ENCODE results near the gene SGK1. TPM values are rescaled to one million over a fixed set of nuclear protein-coding genes. Genes with fewer than 3 reads are reported as not detected.

Gene SGK1
- total and polyA plus RNA-seq, 8 donors = 26.6 to 236 (median 82.1) TPM

- peak overlapping the region; percentile 99 to 100 for H3K27ac ChIP-seq
- H3K9me3 ChIP-seq = no peaks in the 10 kb centered on the region
- peaks cover 0 to 40% of the 10 kb centered on the region in 2 donors for H3K4me1 ChIP-seq
- no peaks in the 10 kb centered on the region for H3K27me3 ChIP-seq
- H3K4me3 ChIP-seq = peak overlapping the region; percentile 17 to 76
- H3K36me3 ChIP-seq = peaks cover 0 to 5% of the 10 kb centered on the region in 2 donors
- TF ChIP-seq CTCF (IDR thresholded peaks at IDR 0.05) = peak; percentile 68 to 73
- ATAC-seq (peak; percentile 35), DNase-seq (peak; percentile 73 to 87 (median 84))
- intact Hi-C loops (cut with DNase I) = loop anchor here in 1 of 2 donors (5.0 to 10.0 kb wide), 3 partner anchors 336 to 549 kb away; no protein-coding TSS in a partner anchor
These were observed 139.5 kb downstream of the SGK1 start for GRCh38 chr6:134178161-134179044.

GRCh38 chr6:134177753-134178160 lies 140.2 kb downstream of the SGK1 start:
- DNase-seq (no peak), ATAC-seq (no peak)
- H3K4me1 ChIP-seq = peaks cover 0 to 45% of the 10 kb centered on the region in 2 donors
- H3K4me3 ChIP-seq = peak overlapping the region; percentile 17 to 76
- H3K9me3 ChIP-seq = no peaks in the 10 kb centered on the region
- H3K27me3 ChIP-seq = no peaks in the 10 kb centered on the region
- intact Hi-C loops (cut with DNase I) = loop anchor here in 1 of 2 donors (5.0 to 10.0 kb wide), 3 partner anchors 337 to 550 kb away; no protein-coding TSS in a partner anchor
- peaks cover 0 to 12% of the 10 kb centered on the region in 2 donors for H3K36me3 ChIP-seq
- no peak for TF ChIP-seq CTCF (IDR thresholded peaks at IDR 0.05)
- H3K27ac ChIP-seq = peak overlapping the region; percentile 99 to 100

GRCh38 chr6:134177236-134177635 lies 140.7 kb downstream of the SGK1 start:
- peak overlapping the region; percentile 99 to 100 for H3K27ac ChIP-seq

GRCh38 chr6:134176264-134176975 lies 141.5 kb downstream of the SGK1 start:
- Histone ChIP-seq H3K9me3 (no peaks in the 10 kb centered on the region), H3K36me3 (peaks cover 0 to 25% of the 10 kb centered on the region in 2 donors), H3K27me3 (no peaks in the 10 kb centered on the region), H3K4me1 (peaks cover 0 to 56% of the 10 kb centered on the region in 2 donors), H3K27ac (peak overlapping the region; percentile 99 to 100), H3K4me3 (peak overlapping the region; percentile 69 to 76)
- no peak for TF ChIP-seq CTCF (IDR thresholded peaks at IDR 0.05)
- DNase-seq (peak; percentile 27 to 92 (median 48)), ATAC-seq (peak; percentile 3)
- intact Hi-C loops (cut with DNase I) = loop anchor here in 1 of 2 donors (5.0 to 10.0 kb wide), 3 partner anchors 338 to 551 kb away; no protein-coding TSS in a partner anchor

More at GRCh38 chr6:134177236-134177635, 140.7 kb downstream of the SGK1 start:
- H3K4me3 ChIP-seq = peak overlapping the region in 1 of 2 donors; percentile 76
- peaks cover 0 to 17% of the 10 kb centered on the region in 2 donors for H3K36me3 ChIP-seq
- no peak for ATAC-seq
- no peak for DNase-seq
- no peaks in the 10 kb centered on the region for H3K9me3 ChIP-seq
- no peaks in the 10 kb centered on the region for H3K27me3 ChIP-seq
- intact Hi-C loops (cut with DNase I) = loop anchor here in 1 of 2 donors (5.0 to 10.0 kb wide), 3 partner anchors 338 to 550 kb away; no protein-coding TSS in a partner anchor
- H3K4me1 ChIP-seq = peaks cover 0 to 48% of the 10 kb centered on the region in 2 donors
- TF ChIP-seq CTCF (IDR thresholded peaks at IDR 0.05) = no peak

Data from left lung (tissue), 10 donors.